Activated naive CD8-positive, alpha-beta T cell treated with anti-CD3 and anti-CD28 coated beads, Interleukin-2, amount 50 U/mL, for 16 hours (primary cell): Measurements from ENCODE around the gene HERC3.
"Not testable (repeated sequence)": the region's sequence is repeated elsewhere in the genome, so short reads cannot be mapped to it uniquely, and the experiment has no call there.

Source experiments
- DNase-seq: peaks from one replicate; pipeline ENCODE4 v3.0.0-alpha.2; 2020; ENCODE audit warnings: low read depth, low spot score

The HERC3 gene

DNA sequence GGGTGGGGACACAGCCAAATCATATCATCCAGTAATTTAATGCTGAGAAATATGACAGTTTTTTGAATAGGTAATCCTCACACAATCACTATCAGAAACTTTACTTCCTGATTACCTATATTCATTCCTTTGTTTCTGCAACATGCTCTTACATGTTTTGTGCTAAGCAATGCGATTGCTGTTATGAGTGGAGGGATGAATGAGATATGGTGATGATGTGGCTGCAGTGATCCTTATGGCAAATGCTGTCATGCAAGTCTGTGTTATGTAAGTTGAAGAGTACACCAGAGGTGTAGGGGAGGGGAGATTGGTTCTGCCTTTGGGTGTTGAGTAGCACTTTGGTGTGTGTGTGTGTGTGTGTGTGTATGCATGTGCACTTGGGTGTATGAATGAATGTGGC lies 14.6 kb downstream of the HERC3 start:
- no peak for DNase-seq

GRCh38 chr4:88609387-88609786 lies 17.1 kb downstream of the HERC3 start:
- DNase-seq = no peak

DNA sequence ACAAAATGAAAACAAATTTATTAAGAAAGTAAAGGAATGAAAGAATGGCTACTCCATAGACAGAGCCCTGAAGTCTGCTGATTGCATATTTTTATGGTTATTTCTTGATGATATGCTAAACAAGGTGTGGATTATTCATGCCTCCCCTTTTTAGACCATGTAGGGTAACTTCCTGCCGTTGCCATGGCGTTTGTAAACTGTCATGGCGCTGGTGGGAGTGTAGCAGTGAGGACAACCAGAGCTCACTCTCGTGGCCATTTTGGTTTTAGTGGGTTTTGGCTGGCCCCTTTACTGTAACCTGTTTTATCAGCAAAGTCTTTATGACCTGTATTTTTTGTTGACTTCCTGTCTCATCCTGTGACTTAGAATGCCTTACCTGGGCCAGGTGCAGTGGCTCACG lies 17.5 kb downstream of the HERC3 start:
- DNase-seq = not testable (repeated sequence)

DNA sequence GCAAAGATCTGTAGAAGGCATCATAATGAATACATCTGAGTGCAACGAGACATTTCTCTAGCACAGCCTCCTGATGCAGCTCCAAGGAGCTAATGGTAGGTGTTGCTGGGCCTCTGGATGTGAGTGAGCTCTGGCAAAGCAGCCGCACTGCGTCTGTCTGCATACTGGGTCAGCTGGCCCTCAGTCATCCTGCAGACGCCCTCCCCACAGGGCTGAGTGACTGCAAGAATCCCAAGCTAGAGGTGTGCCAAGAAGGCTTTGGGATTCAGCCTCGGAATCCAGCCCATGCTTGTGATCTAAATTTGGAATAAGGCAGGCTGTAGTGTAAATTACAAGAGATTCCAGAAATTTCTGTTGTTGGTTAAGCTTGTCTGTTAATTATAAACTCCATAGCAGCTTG lies 18.5 kb downstream of the HERC3 start:
- no peak for DNase-seq

GRCh38 chr4:88613417-88613875 lies 21.2 kb downstream of the HERC3 start:
- no peak for DNase-seq

DNA sequence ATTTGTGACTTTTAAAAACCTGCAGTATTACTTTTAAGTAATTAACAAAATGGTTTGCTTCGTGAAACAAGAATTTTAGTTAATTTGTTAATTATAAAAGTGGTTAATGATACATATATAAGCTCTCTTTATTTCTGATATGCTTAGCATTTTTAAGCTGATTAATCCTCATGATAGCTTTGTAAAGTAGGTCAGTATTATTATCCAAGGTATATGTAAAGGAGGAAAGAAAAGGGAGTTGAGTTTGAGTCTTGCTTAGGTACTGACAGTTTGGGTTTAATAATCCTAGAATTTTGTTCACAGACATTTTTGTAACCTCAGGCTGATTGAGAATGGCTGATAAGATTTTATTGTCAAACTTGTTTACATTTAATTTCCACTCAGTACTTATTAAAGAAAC lies 21.8 kb downstream of the HERC3 start:
- DNase-seq = no peak

GRCh38 chr4:88616275-88617150 lies 24.2 kb downstream of the HERC3 start:
- DNase-seq = no peak

GRCh38 chr4:88618782-88619485 lies 26.7 kb downstream of the HERC3 start:
- no peak for DNase-seq

DNA sequence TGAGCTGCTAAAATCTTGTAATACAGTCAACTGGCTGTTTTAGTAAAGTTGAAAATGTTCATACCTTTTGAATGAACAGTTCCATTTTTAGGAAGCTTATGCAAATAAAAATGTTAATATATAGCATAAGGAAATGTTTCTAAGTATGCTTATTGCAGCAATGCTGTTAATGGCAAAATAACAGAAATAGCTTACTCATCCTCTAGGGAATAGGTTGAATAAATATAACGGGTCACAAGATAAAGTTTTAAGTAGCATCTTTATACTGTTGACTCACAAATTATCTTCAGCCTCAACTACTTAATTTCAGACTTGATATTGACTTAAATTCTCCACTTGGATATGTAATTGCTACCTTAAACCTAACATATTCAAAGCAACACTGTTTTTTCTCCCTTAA lies 27.7 kb downstream of the HERC3 start:
- DNase-seq = no peak

- DNase-seq = no peak
These were observed 29.6 kb downstream of the HERC3 start for GRCh38 chr4:88621763-88622327.

DNA sequence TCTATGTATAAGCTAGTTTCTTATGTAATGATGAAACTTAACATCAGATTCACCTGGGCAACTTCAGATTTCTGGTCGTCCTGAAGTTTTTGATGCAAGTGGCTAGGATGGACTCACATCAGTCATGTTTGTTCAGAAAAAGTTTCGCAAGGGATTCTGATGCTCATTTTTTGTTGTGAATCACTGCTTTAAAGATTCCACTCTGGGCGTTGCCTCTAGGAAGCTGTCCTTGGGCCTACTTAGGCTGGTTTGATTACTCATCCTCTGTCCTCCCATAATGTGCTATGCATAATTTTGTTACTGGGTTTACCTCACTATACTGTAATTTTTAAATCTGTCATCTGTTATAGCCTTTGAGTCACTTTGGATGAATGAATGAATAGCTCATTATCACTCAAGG lies 30.8 kb downstream of the HERC3 start:
- no peak for DNase-seq

DNA sequence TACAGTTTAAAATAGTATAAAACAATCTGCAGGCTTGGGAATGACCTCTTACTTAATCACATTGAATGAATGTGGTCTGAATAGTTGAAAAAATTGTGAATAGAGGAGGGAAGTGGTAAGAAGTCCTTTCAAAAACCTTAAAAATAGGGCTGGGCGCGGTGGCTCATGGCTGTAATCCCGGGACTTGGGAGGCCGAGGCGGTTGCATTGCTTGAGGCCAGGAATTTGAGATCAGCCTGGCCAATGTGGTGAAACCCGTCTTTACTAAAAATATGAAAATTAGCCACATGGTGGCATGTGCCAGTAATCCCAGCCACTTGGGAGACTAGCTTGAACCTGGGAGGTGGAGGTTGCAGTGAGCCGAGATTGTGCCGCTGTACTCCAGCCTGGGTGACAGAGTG lies 36.5 kb downstream of the HERC3 start:
- no peak for DNase-seq

GRCh38 chr4:88629826-88630225 lies 37.5 kb downstream of the HERC3 start:
- no peak for DNase-seq

GRCh38 chr4:88630756-88631155 lies 38.5 kb downstream of the HERC3 start:
- no peak for DNase-seq

DNA sequence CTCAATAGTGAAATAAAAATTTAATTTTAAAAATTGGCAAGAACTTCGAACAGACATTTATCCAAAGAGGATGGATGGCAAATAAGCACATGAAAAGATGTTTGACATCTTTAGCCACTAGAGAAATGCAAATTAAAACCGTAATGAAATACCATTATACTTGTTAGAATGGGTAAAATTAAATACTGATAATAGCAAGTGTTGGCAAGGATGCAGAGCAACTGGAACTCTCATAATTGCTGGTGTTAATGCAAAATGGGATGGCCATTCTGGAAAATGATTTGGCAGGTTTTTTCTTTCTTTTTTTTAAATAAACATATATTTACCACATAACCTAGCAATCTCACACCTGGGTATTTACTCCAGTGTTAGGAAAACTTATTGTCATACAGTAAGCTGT lies 51.7 kb downstream of the HERC3 start:
- DNase-seq = no peak

DNA sequence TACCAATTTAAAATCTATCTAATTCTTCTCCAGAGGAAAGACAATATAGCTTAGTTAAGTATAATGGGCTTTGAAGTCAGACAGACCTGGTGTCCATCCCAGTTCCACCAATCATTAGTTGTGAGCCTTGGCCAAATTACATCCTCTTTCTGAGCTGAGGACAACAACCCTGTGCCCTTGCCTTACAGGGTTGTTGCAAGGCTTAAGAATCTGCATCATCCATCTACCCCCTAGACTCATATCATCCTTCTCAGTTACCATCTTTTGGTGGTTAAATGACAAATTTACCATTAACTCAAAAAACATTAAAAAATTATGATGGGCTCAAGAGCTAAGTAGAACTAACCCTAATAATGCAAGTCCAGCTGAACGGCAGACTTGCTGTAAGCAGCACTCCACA lies 53.7 kb downstream of the HERC3 start:
- DNase-seq = no peak

GRCh38 chr4:88646528-88647280 lies 54.4 kb downstream of the HERC3 start:
- DNase-seq = no peak

GRCh38 chr4:88649716-88650115 lies 57.4 kb downstream of the HERC3 start:
- DNase-seq = no peak

- DNase-seq = no peak
These were observed 61.2 kb downstream of the HERC3 start for GRCh38 chr4:88653371-88653946.

DNA sequence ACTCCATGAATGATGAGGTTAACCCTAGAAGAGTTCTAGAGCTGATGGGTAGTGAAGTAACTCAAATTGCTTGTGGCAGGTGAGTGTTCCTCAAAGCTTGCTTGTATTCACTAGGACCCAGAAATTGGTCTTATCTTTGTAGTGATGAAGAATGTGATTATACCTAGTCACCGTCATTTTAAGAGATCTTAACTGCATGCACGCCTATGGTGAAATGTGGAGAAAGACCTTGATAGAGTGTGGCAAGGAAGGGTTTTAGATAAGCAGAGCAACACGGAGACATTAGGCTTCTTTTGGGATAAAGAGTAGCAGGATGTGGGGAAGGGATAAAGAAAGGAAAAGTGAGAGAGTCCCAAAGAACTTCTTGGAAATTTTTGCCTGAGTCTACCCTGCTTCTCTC lies 62.9 kb downstream of the HERC3 start:
- DNase-seq = no peak

- DNase-seq = no peak
These were observed 67.0 kb downstream of the HERC3 start for GRCh38 chr4:88659055-88659889.
